Amygdala (tissue), 56 donors: ENCODE data around the gene ASPG.

Experiments
- DNase-seq, 56 donors: peaks; one replicate each; lab custom pipeline; 2025; lab: John Stamatoyannopoulos, UW

The ASPG gene

DNA sequence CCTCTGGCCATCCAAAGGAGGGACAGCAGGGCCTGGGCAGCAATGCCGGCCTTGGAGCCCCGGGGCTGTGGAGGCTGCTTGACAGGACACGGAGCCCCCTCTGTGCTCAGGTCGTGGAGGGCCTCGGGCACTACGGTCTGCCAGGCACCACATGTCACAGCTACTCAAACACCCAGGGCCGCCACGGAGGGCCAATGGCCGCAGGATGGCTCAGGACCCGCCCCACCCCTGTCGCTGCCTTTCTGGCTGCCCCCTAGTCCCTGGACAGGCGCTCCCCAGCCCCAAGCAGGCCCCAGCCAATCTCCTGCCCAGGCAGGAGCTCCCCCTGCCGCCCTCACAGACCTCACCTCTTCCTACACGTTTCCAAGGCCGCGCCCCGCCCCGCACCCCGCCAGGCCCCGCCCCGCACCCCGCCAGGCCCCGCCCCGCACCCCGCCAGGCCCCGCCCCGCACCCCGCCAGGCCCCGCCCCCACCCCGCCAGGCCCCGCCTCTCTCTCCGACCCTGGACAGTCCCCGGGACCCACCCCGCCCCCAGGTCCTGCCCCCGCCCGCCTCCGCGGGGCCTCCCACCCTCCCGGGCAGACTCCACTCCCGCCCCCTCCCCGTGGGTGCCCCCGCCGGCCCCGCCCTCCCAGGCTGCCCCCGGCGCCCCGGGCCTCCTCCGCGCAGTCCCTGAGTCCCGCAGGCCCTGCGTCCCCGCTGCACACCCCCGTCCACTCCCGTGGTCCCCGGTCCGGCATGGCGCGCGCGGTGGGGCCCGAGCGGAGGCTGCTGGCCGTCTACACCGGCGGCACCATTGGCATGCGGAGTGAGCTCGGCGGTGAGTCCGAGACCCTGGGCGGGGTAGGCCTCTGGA is at the start of gene ASPG:
ASPG (plus strand) TSS at position 669 of the 857 bp plus-strand sequence; CDS start at position 740, 71 bp downstream.
- DNase-seq, result peak in 1 of 56 donors; percentile 42

GRCh38 chr14:104036212-104036611 is 49.3 kb upstream of the ASPG start:
- DNase-seq, result no peak

- no peak for DNase-seq
Observed at GRCh38 chr14:104037074-104037473, 48.4 kb upstream of the ASPG start.

DNA sequence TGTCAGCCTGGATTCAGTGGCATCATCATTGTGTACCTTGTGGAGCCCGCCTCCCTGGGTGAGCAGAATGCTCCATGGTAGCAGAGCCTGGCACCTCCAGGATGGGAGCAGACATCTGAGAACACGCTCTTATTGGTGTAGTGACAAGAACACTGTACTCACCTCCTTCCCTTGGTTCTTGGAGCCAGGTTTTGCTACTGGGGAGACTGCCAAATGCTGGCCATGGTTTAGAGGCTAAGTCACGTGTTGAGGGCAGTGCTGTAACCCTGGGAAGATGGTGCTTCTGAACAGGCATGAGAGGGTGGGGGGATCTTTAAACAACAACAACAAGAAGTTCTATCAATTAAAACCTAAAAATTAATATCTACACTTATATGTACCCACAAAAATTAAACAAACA is 47.6 kb upstream of the ASPG start:
- peak in 4 of 56 donors; percentile 14 to 45 (median 27) for DNase-seq

GRCh38 chr14:104039214-104039613 is 46.3 kb upstream of the ASPG start:
- no peak for DNase-seq

GRCh38 chr14:104040539-104040938 is 45.0 kb upstream of the ASPG start:
- DNase-seq, result no peak

DNA sequence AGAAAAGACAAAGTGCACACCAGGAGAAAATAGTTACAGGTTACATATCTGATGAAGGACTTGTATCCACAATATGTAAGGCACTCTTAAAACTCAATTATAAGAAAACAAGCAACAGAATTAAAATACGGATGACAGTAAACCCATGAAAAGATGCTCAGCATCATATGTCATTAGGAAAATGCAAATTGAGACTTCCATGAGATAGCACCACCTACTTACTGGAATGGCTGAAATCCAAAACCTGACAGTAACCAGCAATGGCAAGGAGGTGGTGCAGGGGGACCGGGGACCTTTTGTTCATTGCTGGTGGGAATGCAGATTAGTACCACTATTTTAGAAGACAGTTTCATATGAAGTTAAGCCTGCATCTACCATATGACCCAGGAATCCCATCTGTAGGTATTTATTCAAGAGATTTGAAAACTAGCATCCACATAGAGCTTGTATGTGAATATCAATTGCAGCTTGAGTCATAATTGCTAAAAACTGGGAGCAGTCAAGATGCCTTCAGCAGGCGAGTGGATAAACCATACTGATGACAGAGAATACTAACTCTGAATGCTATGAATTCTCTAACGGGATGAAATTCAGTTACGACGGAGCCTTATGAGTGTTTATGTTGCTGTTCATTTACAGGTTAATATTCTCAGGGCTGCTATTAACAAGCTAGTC is 43.9 kb upstream of the ASPG start:
- DNase-seq, result no peak

GRCh38 chr14:104044016-104044415 is 41.5 kb upstream of the ASPG start:
- no peak for DNase-seq

- no peak for DNase-seq
Observed at GRCh38 chr14:104047761-104048160, 37.7 kb upstream of the ASPG start.

DNA sequence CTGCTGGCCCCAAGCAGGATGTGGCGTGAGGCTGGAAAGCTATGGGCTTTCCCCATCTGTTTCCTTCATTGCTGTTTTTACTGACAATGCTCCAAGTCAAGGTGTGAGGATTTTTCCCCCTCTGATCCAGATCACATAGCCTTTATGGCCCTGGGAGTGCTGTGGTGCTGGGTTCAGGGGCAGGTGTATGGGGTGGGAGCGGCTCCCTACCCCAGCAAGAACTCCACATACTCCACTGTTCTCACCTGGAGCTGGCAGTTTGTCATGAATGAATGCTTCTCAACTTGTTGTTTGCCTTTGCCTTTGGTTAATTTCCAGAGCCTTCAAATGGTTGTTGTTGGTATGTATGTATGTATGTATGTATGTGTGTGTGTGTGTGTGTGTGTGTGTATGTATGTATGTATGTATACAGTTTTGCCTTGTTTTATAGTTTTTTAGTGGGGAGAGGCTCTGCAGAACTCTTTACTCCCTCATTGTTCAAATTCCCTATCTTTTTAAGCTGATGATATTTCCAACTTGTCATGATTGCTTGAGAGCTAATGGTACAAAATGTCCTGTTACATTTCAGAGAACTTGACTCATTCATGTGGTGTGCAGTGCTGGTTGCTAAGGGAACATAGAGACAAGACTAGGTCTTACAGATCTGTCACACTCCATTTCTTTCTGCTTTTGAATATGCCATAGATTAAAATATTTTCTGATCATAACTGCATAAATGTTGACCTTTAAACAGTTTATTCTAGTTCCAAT is 36.6 kb upstream of the ASPG start:
- peak in 4 of 56 donors; percentile 8 to 25 (median 20) for DNase-seq

DNA sequence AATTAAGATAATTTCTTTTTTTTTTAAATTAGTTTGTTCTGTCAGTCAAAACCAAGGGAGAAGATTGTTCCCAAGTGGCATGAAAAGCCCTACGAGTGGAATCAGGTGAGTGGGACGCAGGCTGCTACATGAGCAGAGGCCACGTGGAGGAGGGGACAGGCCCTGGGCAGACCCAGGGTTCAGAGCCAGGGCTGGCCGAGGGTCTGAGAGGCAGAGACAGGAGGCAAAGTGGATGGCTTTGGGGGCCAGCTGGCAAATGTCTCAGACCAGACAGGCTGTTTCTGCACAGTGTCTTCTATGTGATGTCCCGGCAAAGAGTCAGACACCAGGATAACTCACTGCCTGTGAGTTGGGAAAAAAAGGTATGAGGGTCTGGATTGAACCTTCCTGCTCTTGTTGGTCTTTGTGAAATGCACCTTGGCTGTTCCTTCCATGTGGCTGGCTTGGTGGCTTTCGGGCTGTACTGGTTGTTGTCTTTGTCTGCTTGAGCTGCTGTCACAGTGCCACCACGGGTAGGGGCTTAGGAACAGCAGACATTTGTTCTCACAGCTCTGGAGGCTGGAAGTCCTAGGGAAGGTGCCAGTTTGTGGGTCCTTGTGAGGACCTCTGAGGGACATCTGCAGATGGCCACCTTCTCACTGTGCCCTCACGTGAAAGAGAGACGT is 35.8 kb upstream of the ASPG start:
- DNase-seq, result no peak

DNA sequence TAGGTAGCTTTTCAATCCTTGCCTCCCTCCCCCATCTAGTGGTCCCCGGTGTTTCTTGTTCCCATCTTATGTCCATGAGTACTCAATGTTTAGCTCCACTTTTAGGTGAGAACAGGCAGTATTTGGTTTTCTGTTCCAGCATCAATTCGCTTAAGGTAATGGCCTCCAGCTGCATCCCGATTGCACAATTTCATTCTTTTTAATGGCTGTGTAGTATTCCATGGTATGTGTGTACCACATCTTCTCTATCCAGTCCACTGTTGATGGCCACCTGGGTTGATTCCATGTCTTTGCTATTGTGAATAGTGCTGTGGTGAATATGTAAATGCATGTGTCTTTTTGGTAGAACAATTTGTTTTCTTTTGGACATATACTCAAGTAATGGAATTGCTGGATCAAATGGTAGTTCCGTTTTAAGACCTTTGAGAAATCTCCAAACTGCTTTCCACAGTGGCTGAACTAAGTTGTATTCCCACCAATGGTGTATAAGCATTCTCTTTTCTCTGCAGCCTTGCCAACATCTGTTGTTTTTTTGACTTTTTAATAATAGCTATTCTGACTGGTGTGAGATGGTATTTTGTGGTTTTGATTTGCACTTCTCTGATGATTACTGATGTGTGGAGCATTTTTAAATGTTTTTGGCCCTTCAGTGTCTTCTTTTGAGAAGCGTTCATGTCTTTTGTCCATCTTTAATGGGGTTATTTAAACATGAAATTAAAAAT is 34.2 kb upstream of the ASPG start:
- DNase-seq, result no peak

- no peak for DNase-seq
Observed at GRCh38 chr14:104054222-104054905, 31.1 kb upstream of the ASPG start.

GRCh38 chr14:104062281-104062680 is 23.2 kb upstream of the ASPG start:
- DNase-seq, result no peak

DNA sequence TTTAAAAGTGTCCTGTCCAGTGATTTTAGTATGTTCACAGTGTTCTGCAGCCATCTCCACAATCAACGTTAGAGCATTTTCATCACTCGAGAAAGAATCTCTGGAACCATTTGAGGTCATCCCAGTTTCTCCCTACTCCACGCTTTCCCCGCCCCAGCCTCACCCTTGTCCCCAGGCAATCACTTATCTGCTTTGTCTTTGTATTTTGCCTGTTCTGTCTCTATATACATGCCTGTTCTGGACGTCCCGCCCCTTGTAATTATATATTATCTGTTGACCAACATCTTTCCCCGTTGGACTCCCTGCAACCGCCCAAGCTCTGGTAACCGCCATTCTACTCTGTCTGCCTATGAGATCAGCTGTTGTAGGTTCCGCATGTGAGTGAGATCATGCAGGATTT is 21.5 kb upstream of the ASPG start:
- no peak for DNase-seq

DNA sequence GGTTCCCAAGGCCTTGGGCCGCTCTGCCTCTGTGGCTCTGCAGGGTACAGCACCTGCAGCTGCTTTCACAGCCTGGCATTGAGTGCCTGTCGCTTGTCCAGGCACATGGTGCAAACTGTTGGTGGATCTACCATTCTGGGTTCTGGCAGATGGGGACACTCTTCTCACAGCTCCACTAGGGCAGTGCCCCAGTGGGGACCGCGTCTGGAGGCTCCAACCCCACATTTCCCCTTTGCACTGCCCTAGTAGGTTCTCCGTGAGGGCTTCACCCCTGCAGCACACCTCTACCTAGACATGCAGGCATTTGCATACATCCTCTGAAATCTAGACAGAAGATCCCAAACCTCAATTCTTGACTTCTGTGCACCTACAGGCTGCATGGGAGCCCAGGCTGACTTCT is 19.2 kb upstream of the ASPG start:
- DNase-seq, result no peak

DNA sequence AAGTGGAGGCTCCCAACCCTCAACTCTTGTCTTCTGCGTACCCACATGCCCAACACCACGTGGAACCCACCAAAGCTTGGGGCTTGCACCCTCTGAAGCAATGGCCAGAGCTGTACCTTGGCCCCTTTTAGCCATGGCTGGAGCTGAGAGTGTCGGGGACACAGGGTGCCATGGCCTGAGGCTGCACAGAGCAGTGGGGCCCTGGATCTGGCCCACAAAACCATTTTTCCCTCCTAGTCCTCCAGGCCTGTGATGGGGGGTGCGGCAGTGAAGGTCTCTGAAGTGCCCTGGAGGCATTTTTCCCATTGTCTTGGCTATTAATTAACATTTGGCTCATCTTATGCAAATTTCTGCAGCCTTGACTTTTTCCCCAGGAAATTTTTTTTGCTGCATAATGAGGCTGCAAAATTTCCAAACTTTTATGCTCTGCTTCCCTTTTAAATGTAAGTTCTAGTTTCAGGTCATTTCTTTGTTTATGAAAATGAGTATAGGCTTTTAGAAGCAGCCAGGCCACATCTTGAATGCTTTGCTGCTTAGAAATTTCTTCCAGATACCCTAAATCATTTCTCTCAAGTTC is 18.7 kb upstream of the ASPG start:
- no peak for DNase-seq

DNA sequence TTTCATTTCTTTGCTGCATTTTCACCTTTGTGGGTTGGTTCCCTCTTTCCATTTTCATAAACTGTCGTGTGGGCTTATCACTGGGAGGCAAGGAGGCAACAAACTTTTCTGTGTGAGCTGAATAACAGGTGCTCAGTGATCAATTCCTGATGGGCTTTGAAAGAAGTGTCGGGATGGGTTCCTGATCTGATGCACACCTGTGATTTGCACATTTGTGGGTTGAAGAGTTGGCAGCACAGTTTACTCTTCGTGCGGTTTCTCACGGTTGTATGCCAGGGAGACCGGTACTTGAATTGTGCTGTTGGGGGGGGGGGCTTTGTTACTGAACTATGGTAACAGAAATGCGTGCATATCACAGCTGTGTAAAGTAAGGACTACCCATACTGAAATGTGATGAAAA is 16.0 kb upstream of the ASPG start:
- no peak for DNase-seq

DNA sequence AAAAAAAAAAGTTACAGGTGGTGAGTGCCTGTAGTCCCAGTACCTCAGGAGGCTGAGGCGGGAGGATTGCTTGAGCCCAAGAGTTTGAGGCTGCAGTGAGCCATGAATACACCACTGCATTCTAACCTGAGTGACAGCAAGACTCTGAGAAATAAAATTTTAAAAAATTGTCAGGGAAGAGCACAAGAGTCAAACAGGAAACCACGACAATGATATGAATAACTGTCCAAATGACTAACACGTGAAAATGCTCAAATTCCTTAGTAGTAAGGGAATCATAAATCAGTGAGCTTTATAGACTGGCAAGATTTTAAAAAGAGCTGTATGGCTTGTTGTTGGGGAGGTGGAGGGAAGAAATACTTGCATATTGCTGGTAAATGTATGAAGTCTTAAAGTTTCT is 12.9 kb upstream of the ASPG start:
- no peak for DNase-seq
